ENCODE measurements around the gene RBBP5. TPM values are rescaled to one million over a fixed set of nuclear protein-coding genes. Genes with fewer than 3 reads are reported as not detected.

Gene RBBP5
- total RNA-seq, 2 donors from 2014 or later, result 17.8 to 23.6 TPM

GRCh38 chr1:205133287-205133686, 11.5 kb upstream of the RBBP5 start:
- H3K36me3 ChIP-seq (ENCODE audit: control insufficient read depth, insufficient read depth, low read length), result no peaks in the 10 kb centered on the region
- peaks cover 2% of the 10 kb centered on the region for H3K36me3 Mint-ChIP-seq (ENCODE audit: low read depth)
- H3K4me1 Mint-ChIP-seq, result no peaks in the 10 kb centered on the region
- no peak overlapping the region for H3K4me3 ChIP-seq (ENCODE audit: low read length)
- 97% methylated on average over 1 of the region's 1 CpG; no CpG with 5 or more reads in 1 of the 2 experiments for WGBS, 2 experiments (ENCODE audit: insufficient coverage in 1 of 2, insufficient read length in 1 of 2)
- H3K4me1 ChIP-seq (ENCODE audit: control insufficient read depth, insufficient read depth, low read length), result no peaks in the 10 kb centered on the region
- no peak overlapping the region for H3K27ac ChIP-seq (ENCODE audit: low read depth, low read length)
- TF ChIP-seq CTCF (conservative IDR thresholded peaks at IDR 0.05), result no peak
- no peak overlapping the region for H3K4me3 Mint-ChIP-seq
- no peaks in the 10 kb centered on the region for H3K27me3 Mint-ChIP-seq (ENCODE audit: insufficient read depth)
- H3K27me3 ChIP-seq (ENCODE audit: control insufficient read depth, insufficient read depth, low read length, poor library complexity, severe bottlenecking), result no peaks in the 10 kb centered on the region
- no peaks in the 10 kb centered on the region for H3K9me3 ChIP-seq (ENCODE audit: control insufficient read depth, low read length)
- DNase-seq, result no peak
- H3K9ac ChIP-seq (ENCODE audit: extremely low read depth, low read length, poor library complexity, severe bottlenecking), result no peak overlapping the region
- no peak overlapping the region for H3K27ac Mint-ChIP-seq
- peaks cover 4% of the 10 kb centered on the region for H3K9me3 Mint-ChIP-seq

GRCh38 chr1:205129447-205130029, 7.8 kb upstream of the RBBP5 start:
- Mint-ChIP-seq H3K36me3 (ENCODE audit: low read depth) (no peaks in the 10 kb centered on the region), H3K27ac (no peak overlapping the region), H3K27me3 (ENCODE audit: insufficient read depth) (no peaks in the 10 kb centered on the region), H3K4me1 (no peaks in the 10 kb centered on the region), H3K9me3 (no peaks in the 10 kb centered on the region), H3K4me3 (no peak overlapping the region)
- Histone ChIP-seq H3K27me3 (ENCODE audit: control insufficient read depth, insufficient read depth, low read length, poor library complexity, severe bottlenecking) (no peaks in the 10 kb centered on the region), H3K27ac (ENCODE audit: low read depth, low read length) (no peak overlapping the region), H3K9me3 (ENCODE audit: control insufficient read depth, low read length) (no peaks in the 10 kb centered on the region), H3K4me3 (ENCODE audit: low read length) (no peak overlapping the region), H3K36me3 (ENCODE audit: control insufficient read depth, insufficient read depth, low read length) (no peaks in the 10 kb centered on the region), H3K9ac (ENCODE audit: extremely low read depth, low read length, poor library complexity, severe bottlenecking) (no peak overlapping the region), H3K4me1 (ENCODE audit: control insufficient read depth, insufficient read depth, low read length) (no peaks in the 10 kb centered on the region)
- TF ChIP-seq CTCF (conservative IDR thresholded peaks at IDR 0.05), result no peak
- 89 to 100% methylated on average over 2 to 4 of the region's 4 CpGs for WGBS, 2 experiments (ENCODE audit: insufficient coverage in 1 of 2, insufficient read length in 1 of 2)
- DNase-seq, result no peak

- no peaks in the 10 kb centered on the region for H3K27me3 ChIP-seq (ENCODE audit: control insufficient read depth, insufficient read depth, low read length, poor library complexity, severe bottlenecking)
- Mint-ChIP-seq H3K27ac (no peak overlapping the region), H3K4me3 (no peak overlapping the region), H3K36me3 (ENCODE audit: low read depth) (no peaks in the 10 kb centered on the region), H3K4me1 (no peaks in the 10 kb centered on the region), H3K9me3 (no peaks in the 10 kb centered on the region), H3K27me3 (ENCODE audit: insufficient read depth) (no peaks in the 10 kb centered on the region)
- no peak overlapping the region for H3K27ac ChIP-seq (ENCODE audit: low read depth, low read length)
- no peaks in the 10 kb centered on the region for H3K36me3 ChIP-seq (ENCODE audit: control insufficient read depth, insufficient read depth, low read length)
- no peaks in the 10 kb centered on the region for H3K9me3 ChIP-seq (ENCODE audit: control insufficient read depth, low read length)
- H3K4me3 ChIP-seq (ENCODE audit: low read length), result no peak overlapping the region
- no peak for DNase-seq
- no peak for TF ChIP-seq CTCF (conservative IDR thresholded peaks at IDR 0.05)
- H3K9ac ChIP-seq (ENCODE audit: extremely low read depth, low read length, poor library complexity, severe bottlenecking), result no peak overlapping the region
- 93 to 100% methylated on average over 2 of the region's 2 CpGs for WGBS, 2 experiments (ENCODE audit: insufficient coverage in 1 of 2, insufficient read length in 1 of 2)
- no peaks in the 10 kb centered on the region for H3K4me1 ChIP-seq (ENCODE audit: control insufficient read depth, insufficient read depth, low read length)
These were observed 6.3 kb upstream of the RBBP5 start for GRCh38 chr1:205128050-205128449.
